Mucosa of descending colon (tissue), 3 donors: ENCODE data around the gene ODAD3. TPM values are rescaled to one million over a fixed set of nuclear protein-coding genes. Genes with fewer than 3 reads are reported as not detected.

Source experiments
- ATAC-seq: fragments of 200-7000 bp; cut with Tn5 transposase; one replicate; pipeline ENCODE4 v1.9.1; 2020; ENCODE audit warnings: mild to moderate bottlenecking, moderate library complexity
- DNase-seq, 3 donors: peaks; one replicate each; pipeline ENCODE4 v3.0.0-alpha.2; 2020
- H3K36me3 ChIP-seq: fragments of 200-600 bp; one replicate; pipeline ENCODE4 v1.8.0; 2021; ENCODE audit warnings: low read depth, mild to moderate bottlenecking
- H3K4me1 ChIP-seq: fragments of 200-600 bp; one replicate; pipeline ENCODE4 v1.8.0; 2021; ENCODE audit warnings: low read depth, mild to moderate bottlenecking
- H3K4me3 ChIP-seq: fragments of 200-600 bp; one replicate; pipeline ENCODE4 v1.8.0; 2021; ENCODE audit warnings: mild to moderate bottlenecking
- H3K9me3 ChIP-seq: fragments of 200-600 bp; one replicate; pipeline ENCODE4 v1.8.0; 2021; ENCODE audit warnings: mild to moderate bottlenecking
- intact Hi-C, 2 donors: fragments of 100-400 bp; cut with DNase I in 1 of 2; cut with micrococcal nuclease in 1 of 2; formaldehyde crosslinking; loops; one replicate each; pipeline versions ENCODE4 v1.11.0 to v1.11.1; 2022; cut with DNase I, micrococcal nuclease
- total RNA-seq, 3 donors: library from RNA; stranded (reverse); fragmentation: NEBNext Ultra II Directional in 2 of 3; extraction: Animal tissue kit (Norgen Biotek cat#: 25700) in 2 of 3; gene quantifications; one replicate each; pipeline versions ENCODE4 v1.2.1 to v1.2.4, GENCODE V29; 2021 to 2023
- TF ChIP-seq, protein P1 (sequence below): fragments of 200-600 bp; IDR thresholded peaks from one replicate; pipeline ENCODE4 v1.8.0; 2022; ENCODE audit warnings: antibody characterized with exemption, mild to moderate bottlenecking
- donor health status: DM: no; HTN: no; CAD: no; lungs with moderate emphysema.
- donor health status: DM: no; HTN: no; CAD: no.
- donor health status: DM: no; HTN: yes; CAD: no.

The ODAD3 gene
- total RNA-seq, 3 donors from 2014 or later: 0.14 to 0.28 TPM; not detected in 1

DNA sequence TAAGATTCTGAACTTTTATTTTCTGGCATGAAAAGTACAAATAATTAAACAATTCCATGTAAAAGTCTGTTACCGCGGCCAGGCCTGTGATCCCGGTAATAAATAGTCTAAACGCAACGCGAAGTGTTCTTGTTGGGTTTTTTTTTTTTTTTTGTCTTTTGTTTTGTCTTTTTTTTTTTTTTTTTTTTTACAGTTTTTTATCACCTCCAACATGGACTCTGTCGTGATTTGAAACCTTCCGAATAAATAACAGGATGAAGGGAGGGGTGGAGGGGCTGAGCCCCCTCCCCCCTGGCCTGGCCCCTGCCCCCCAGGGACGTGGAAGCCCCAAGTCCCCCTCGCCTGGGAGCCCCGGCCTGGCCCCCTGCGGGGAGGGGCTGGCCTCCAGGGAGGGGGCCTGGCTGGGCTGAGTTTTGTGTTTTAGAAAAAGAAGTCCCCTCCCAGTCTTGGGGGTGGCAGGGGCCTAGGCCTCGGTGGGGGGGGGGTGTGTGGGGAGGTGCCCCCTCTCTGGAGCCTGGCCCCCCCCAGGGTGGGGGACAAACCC lies 16.5 kb upstream of the ODAD3 start:
- DNase-seq (no peak), ATAC-seq (no peak)
- intact Hi-C loops: no loop called here
- Histone ChIP-seq H3K4me1 (no peaks in the 10 kb centered on the region), H3K4me3 (no peak overlapping the region), H3K36me3 (no peaks in the 10 kb centered on the region), H3K9me3 (no peaks in the 10 kb centered on the region)
- TF ChIP-seq, protein P1, sequence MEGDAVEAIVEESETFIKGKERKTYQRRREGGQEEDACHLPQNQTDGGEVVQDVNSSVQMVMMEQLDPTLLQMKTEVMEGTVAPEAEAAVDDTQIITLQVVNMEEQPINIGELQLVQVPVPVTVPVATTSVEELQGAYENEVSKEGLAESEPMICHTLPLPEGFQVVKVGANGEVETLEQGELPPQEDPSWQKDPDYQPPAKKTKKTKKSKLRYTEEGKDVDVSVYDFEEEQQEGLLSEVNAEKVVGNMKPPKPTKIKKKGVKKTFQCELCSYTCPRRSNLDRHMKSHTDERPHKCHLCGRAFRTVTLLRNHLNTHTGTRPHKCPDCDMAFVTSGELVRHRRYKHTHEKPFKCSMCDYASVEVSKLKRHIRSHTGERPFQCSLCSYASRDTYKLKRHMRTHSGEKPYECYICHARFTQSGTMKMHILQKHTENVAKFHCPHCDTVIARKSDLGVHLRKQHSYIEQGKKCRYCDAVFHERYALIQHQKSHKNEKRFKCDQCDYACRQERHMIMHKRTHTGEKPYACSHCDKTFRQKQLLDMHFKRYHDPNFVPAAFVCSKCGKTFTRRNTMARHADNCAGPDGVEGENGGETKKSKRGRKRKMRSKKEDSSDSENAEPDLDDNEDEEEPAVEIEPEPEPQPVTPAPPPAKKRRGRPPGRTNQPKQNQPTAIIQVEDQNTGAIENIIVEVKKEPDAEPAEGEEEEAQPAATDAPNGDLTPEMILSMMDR: no peak

DNA sequence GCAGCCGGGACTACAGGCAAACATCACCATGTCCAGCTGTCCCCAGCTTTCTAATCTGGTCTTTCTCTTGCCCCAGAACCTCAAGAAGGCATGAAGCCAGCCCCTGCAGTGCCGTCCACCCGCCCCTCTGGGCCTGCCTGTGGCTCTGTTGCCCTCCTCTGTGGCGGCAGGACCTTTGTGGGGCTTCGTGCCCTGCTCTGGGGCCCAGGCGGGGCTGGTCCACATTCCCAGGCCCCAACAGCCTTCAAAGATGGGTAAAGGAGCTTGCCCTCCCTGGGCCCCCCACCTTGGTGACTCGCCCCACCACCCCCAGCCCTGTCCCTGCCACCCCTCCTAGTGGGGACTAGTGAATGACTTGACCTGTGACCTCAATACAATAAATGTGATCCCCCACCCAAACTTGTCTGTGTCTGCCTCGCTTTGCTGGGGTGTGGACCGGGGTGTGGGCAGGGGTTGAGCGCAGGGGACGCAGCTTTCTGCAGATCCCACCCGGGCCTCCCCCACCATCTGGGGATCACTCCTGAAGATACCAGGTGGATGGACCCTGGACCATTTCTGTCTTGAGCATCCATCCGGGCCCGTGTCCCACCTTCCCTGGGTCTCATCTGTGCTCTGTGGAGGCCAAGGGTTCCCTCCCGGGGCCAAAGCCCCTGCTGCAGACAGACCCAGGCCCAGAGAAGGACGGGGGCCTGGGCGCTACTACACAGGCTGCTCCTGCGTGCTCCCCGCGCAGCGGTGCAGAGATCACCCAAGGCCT lies 15.8 kb upstream of the ODAD3 start:
- DNase-seq: no peak
- ATAC-seq: no peak
- Histone ChIP-seq H3K36me3 (no peaks in the 10 kb centered on the region), H3K4me1 (no peaks in the 10 kb centered on the region), H3K9me3 (no peaks in the 10 kb centered on the region), H3K4me3 (no peak overlapping the region)
- TF ChIP-seq, protein P1: no peak
- intact Hi-C loops: no loop called here

DNA sequence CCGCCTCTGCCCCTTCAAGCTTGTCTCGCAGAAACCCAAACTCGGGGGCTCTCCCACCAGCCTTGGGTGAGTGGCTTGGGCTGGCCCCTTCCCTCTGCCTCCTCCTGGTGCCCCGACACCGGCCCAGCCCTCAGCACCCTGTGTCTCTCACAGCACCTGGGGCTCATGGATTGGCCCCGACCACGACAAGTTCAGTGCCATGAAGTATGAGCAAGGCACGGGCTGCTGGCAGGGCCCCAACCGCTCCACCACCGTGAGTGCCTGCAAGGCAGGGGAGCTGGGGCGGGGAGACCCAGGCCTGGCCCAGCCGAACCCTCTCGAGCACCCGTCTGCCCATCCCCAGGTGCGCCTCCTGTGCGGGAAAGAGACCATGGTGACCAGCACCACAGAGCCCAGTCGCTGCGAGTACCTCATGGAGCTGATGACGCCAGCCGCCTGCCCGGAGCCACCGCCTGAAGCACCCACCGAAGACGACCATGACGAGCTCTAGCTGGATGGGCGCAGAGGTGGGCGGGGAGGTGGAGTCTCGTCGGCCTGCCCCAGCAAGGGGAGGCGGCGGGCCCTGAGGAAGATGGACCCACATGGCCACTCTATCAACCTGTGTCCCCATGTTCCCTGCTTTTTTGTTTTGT lies 14.1 kb upstream of the ODAD3 start:
- Histone ChIP-seq H3K4me3 (no peak overlapping the region), H3K4me1 (no peaks in the 10 kb centered on the region), H3K9me3 (no peaks in the 10 kb centered on the region), H3K36me3 (no peaks in the 10 kb centered on the region)
- DNase-seq: no peak
- TF ChIP-seq, protein P1: no peak
- ATAC-seq: no peak
- intact Hi-C loops: loop anchor here in 1 of 2 donors (10.0 kb wide), 1 partner anchor 154 kb away; the partner anchor contains the start of gene TSPAN16

DNA sequence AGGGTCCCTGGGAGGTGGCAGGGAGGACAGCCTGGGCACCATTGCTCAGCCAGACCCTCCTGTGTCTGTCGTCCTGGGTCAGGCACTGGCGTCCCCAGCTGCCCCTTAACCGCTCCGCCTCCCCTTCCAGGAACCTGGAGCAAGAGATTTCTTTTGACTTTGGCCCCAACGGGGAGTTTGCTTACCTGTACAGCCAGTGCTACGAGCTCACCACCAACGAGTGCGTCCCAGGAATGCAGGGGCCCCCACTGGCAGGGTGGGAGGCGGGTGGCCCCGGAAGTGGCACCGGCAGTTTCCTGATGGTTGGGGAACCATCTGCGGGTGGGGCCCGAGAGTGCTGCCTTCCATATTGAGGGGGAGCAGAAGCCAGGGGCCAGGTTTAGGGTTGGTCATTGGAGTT lies 13.5 kb upstream of the ODAD3 start:
- no peaks in the 10 kb centered on the region for H3K4me1 ChIP-seq
- no peak overlapping the region for H3K4me3 ChIP-seq
- intact Hi-C loops: loop anchor here in 1 of 2 donors (10.0 kb wide), 1 partner anchor 154 kb away; the partner anchor contains the start of gene TSPAN16
- H3K36me3 ChIP-seq: no peaks in the 10 kb centered on the region
- ATAC-seq (no peak), DNase-seq (no peak)
- no peaks in the 10 kb centered on the region for H3K9me3 ChIP-seq
- TF ChIP-seq, protein P1: no peak

DNA sequence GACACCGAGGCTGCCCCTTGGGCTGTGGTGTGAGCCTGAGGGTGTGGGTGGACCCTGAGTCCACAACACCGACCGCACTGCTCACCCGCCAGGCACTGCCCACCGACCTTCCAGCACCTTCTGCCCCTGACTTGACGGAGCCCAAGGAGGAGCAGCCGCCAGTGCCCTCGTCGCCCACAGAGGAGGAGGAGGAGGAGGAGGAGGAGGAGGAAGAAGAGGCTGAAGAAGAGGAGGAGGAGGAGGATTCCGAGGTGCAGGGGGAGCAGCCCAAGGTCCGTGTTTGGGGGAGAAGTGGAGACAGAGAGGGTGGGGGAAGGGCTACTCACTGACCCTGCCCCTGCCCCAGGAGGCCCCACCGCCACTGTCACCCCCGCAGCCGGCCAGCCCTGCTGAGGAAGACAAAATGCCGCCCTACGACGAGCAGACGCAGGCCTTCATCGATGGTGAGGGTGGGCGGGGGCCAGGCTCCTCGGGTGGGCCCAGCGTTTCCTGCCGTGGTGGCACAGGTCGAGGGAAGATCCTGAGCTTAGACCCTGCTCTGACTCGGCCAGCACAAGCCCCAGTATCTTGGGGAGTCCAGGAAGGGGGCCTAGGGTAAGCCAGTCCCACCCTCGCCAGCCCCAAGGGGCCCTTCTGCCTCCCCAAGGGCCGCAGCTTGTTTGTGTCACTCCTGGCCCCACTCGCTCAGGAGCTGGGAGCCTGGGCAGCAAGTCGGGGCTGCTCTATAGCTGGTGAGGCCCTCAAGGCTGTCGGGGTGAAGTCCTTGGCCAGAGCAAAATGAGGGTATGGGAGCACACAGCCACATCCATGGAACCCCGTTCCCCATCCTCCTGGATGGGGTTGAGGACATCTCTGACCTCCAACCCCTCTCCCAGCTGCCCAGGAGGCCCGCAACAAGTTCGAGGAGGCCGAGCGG lies 12.7 kb upstream of the ODAD3 start:
- H3K4me3 ChIP-seq: no peak overlapping the region
- H3K36me3 ChIP-seq: peaks cover 3% of the 10 kb centered on the region
- H3K9me3 ChIP-seq: no peaks in the 10 kb centered on the region
- no peaks in the 10 kb centered on the region for H3K4me1 ChIP-seq
- TF ChIP-seq, protein P1: no peak
- intact Hi-C loops: loop anchor here in 1 of 2 donors (10.0 kb wide), 1 partner anchor 153 kb away; the partner anchor contains the start of gene TSPAN16
- DNase-seq: no peak
- no peak for ATAC-seq
